ENCODE measurements around the gene SLC16A6. TPM values are rescaled to one million over a fixed set of nuclear protein-coding genes. Genes with fewer than 3 reads are reported as not detected.

The SLC16A6 gene
- total RNA-seq, 1 donor from 2014 or later: not detected

DNA sequence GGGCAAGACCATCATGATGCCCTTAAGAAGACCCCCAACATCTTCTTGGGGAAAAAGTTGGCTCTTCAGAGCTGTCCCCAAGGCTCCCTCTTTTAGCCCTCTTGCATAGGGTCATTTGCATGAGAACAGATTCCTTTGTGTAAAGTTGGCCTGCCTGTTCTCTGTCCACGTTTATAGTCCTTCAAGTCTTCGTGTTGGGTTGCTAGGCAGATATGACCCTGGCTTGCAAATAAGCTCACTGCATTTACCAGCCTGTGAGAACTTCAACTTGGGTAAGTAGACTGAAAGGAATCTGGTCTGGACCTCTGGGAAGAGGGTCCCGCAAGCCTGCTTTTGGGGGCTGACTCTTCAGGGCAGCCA, 3.2 kb upstream of the SLC16A6 start:
- Histone ChIP-seq H3K9me3 (no peaks in the 10 kb centered on the region), H3K27ac (no peak overlapping the region), H3K27me3 (no peaks in the 10 kb centered on the region), H3K36me3 (no peaks in the 10 kb centered on the region), H3K4me3 (no peak overlapping the region), H3K4me1 (peaks cover 7 to 9% of the 10 kb centered on the region in 2 donors)
- no peak for DNase-seq (ENCODE audit: low spot score in 2 of 2)
- intact Hi-C loops (cut with DNase I): no loop called here
- no peak for TF ChIP-seq CTCF (IDR thresholded peaks at IDR 0.05)

DNA sequence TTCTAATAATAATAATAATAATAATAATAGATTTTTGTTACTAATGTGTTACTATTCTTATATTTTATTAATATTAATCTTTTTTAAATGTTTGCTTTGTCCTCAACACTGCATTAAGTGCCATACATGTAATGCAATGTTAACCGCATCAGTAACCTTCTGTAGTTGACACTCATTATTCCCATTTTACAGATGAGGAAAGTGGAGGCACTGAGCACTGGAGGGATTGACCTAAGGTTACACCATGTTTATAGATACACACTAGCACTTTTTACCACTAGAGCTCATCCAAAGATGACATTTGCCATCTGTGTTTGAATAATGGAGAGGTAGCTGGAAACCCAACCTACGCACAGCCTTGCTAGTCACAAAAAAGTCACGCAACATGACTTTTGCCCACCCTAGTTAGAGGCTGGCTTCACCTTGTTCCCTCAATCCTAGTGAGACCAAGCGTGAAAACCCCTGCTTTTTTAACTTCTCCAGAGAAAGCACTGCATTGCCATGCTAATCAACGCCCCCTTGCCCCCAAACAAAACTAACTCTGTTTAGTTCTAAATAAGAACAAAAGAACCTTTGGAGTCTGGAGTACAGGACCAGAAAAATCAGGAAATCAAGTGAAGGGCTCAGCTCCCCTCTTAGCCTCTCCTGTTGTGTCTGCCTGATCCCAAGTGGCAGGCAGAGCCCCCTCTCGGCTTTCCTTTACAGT, 2.7 kb upstream of the SLC16A6 start:
- Histone ChIP-seq H3K9me3 (no peaks in the 10 kb centered on the region), H3K4me3 (no peak overlapping the region), H3K4me1 (peaks cover 7 to 9% of the 10 kb centered on the region in 2 donors), H3K36me3 (no peaks in the 10 kb centered on the region), H3K27me3 (no peaks in the 10 kb centered on the region), H3K27ac (no peak overlapping the region)
- no peak for DNase-seq (ENCODE audit: low spot score in 2 of 2)
- TF ChIP-seq CTCF (IDR thresholded peaks at IDR 0.05): no peak
- intact Hi-C loops (cut with DNase I): no loop called here

DNA sequence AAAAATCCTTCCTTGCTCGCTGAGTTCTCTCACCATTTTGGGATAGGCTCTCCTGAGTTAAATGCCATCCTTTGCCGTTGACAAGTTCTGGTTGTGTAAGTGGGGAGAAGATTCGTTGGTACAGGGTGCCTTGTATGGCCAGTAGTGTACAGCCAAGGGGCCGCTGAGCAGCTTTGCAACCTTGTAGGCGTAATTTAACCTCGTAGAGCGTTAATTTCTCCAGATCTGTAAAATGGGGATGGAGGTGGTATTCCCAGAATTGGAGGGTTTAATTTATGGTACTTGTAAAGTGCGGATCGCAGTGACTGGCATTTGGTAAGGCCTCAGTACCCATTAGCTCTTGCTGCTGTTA, 1.7 kb upstream of the SLC16A6 start:
- H3K36me3 ChIP-seq: no peaks in the 10 kb centered on the region
- H3K9me3 ChIP-seq: no peaks in the 10 kb centered on the region
- peak overlapping the region; percentile 74 to 82 for H3K4me3 ChIP-seq
- H3K4me1 ChIP-seq: peaks cover 7 to 9% of the 10 kb centered on the region in 2 donors
- TF ChIP-seq CTCF (IDR thresholded peaks at IDR 0.05): no peak
- no peak overlapping the region for H3K27ac ChIP-seq
- intact Hi-C loops (cut with DNase I): no loop called here
- no peaks in the 10 kb centered on the region for H3K27me3 ChIP-seq
- DNase-seq (ENCODE audit: low spot score in 2 of 2): no peak

GRCh38 chr17:68291836-68292688, 1.1 kb upstream of the SLC16A6 start:
- intact Hi-C loops (cut with DNase I): no loop called here
- no peak for TF ChIP-seq CTCF (IDR thresholded peaks at IDR 0.05)
- peaks cover 7 to 9% of the 10 kb centered on the region in 2 donors for H3K4me1 ChIP-seq
- no peaks in the 10 kb centered on the region for H3K9me3 ChIP-seq
- peak overlapping the region; percentile 74 to 82 for H3K4me3 ChIP-seq
- no peaks in the 10 kb centered on the region for H3K36me3 ChIP-seq
- peak overlapping the region in 1 of 2 donors; percentile 52 for H3K27ac ChIP-seq
- no peaks in the 10 kb centered on the region for H3K27me3 ChIP-seq
- peak; percentile 37 to 87 for DNase-seq (ENCODE audit: low spot score in 2 of 2)

GRCh38 chr17:68290268-68290954, 516 bp downstream of the SLC16A6 start:
- DNase-seq (ENCODE audit: low spot score in 2 of 2): peak in 1 of 2 donors; percentile 59
- H3K4me1 ChIP-seq: peaks cover 7 to 9% of the 10 kb centered on the region in 2 donors
- no peak for TF ChIP-seq CTCF (IDR thresholded peaks at IDR 0.05)
- H3K9me3 ChIP-seq: no peaks in the 10 kb centered on the region
- no peaks in the 10 kb centered on the region for H3K36me3 ChIP-seq
- H3K4me3 ChIP-seq: peak overlapping the region; percentile 74 to 82
- no peak overlapping the region for H3K27ac ChIP-seq
- intact Hi-C loops (cut with DNase I): no loop called here
- H3K27me3 ChIP-seq: no peaks in the 10 kb centered on the region
